HL-60 (cell line): ENCODE data around the gene ABHD10.

Experiments
- DNase-seq, 2 experiments: peaks; one replicate each; pipeline ENCODE4 v3.0.0-alpha.2; 2010 to 2020; ENCODE audit warnings: low read depth in 1 of 2, low spot score in 1 of 2
- H3K27ac ChIP-seq: fragments of 250-450 bp; sonication (Bioruptor Pico); replicated peaks from 2 replicates; pipeline ENCODE4 v1.5.1; 2020; ENCODE audit warnings: mild to moderate bottlenecking, moderate library complexity
- H3K27me3 ChIP-seq: fragments of 250-450 bp; sonication (Bioruptor Pico); 2 replicates; pipeline ENCODE4 v1.5.1; 2021; ENCODE audit warnings: mild to moderate bottlenecking, moderate library complexity; ENCODE audit not compliant: insufficient read depth, poor library complexity, severe bottlenecking
- H3K4me3 ChIP-seq: replicated peaks from 2 replicates; pipeline ENCODE4 v1.5.1; 2011; ENCODE audit warnings: mild to moderate bottlenecking, control low read depth, low read length; ENCODE audit not compliant: insufficient read depth
- GABPA ChIP-seq: IDR thresholded peaks from 2 replicates; pipeline ENCODE4 v1.6.1; 2012; ENCODE audit warnings: low read depth
- POLR2AphosphoS5 ChIP-seq: IDR thresholded peaks from 2 replicates; pipeline ENCODE4 v1.6.1; 2012; ENCODE audit warnings: low read depth
- SPI1 ChIP-seq: IDR thresholded peaks from 2 replicates; pipeline ENCODE4 v1.6.1; 2012; ENCODE audit warnings: low read depth, mild to moderate bottlenecking, borderline replicate concordance
- TF ChIP-seq, protein P1 (sequence below): IDR thresholded peaks from one replicate; pipeline ENCODE4 v1.5.1; 2011; ENCODE audit warnings: low read length, control low read depth, inconsistent platforms; ENCODE audit not compliant: insufficient read depth
- TF ChIP-seq, protein P2 (sequence below): IDR thresholded peaks from 2 replicates; pipeline ENCODE4 v1.6.1; 2012; ENCODE audit warnings: low read depth; ENCODE audit not compliant: insufficient replicate concordance

Gene ABHD10

DNA sequence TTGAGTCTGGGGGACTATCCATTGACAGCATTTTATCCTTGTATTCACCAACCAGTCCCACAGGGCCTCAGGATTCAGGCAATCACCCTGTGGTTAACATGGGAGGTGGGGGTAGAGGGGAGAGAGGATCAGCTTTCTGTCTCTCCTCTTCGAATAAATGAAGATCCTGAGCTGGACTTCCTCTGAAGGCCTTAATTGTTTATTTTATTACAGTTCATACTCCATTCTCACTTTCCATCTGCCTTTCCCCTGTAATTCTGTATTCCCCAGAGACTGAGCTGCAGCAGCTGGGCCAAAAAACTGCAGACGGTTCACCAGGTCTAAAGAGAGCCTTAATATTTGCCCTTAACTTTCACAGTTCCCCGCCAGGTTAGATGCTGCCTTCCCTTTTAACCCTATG, 31.8 kb downstream of the ABHD10 start:
- TF ChIP-seq GABPA: no peak
- Histone ChIP-seq H3K4me3 (no peak overlapping the region), H3K27me3 (peaks cover 3% of the 10 kb centered on the region), H3K27ac (no peak overlapping the region)
- no peak for DNase-seq

DNA sequence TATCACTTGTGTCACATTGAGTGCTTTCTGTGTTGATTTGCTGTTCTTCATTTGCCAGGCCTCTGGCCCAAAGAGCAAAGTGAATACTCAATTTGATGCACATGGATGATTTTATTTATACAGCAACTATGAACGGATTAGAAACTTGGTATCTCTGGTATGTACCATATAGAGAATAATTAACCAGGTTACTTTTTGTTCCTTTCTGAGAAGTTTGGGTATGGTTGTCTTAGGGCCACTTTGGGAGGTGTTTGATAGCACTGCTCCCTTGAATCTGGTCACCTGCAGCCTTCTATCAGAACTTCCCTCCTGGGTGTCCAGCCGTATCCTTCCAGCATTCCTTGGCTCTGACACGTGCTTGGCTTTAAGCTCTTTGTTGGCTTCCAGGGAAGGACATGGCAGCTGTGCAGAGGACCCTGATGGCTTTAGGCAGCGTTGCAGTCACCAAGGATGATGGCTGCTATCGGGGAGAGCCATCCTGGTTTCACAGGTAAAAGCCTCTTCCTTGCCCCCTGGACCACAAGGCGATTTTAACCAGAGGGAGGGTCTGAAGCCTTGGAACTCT, 32.6 kb downstream of the ABHD10 start:
- no peak overlapping the region for H3K27ac ChIP-seq
- TF ChIP-seq GABPA: no peak
- TF ChIP-seq, protein P1, sequence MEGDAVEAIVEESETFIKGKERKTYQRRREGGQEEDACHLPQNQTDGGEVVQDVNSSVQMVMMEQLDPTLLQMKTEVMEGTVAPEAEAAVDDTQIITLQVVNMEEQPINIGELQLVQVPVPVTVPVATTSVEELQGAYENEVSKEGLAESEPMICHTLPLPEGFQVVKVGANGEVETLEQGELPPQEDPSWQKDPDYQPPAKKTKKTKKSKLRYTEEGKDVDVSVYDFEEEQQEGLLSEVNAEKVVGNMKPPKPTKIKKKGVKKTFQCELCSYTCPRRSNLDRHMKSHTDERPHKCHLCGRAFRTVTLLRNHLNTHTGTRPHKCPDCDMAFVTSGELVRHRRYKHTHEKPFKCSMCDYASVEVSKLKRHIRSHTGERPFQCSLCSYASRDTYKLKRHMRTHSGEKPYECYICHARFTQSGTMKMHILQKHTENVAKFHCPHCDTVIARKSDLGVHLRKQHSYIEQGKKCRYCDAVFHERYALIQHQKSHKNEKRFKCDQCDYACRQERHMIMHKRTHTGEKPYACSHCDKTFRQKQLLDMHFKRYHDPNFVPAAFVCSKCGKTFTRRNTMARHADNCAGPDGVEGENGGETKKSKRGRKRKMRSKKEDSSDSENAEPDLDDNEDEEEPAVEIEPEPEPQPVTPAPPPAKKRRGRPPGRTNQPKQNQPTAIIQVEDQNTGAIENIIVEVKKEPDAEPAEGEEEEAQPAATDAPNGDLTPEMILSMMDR: no peak
- no peak for TF ChIP-seq SPI1
- TF ChIP-seq POLR2AphosphoS5: no peak
- TF ChIP-seq, protein P2, sequence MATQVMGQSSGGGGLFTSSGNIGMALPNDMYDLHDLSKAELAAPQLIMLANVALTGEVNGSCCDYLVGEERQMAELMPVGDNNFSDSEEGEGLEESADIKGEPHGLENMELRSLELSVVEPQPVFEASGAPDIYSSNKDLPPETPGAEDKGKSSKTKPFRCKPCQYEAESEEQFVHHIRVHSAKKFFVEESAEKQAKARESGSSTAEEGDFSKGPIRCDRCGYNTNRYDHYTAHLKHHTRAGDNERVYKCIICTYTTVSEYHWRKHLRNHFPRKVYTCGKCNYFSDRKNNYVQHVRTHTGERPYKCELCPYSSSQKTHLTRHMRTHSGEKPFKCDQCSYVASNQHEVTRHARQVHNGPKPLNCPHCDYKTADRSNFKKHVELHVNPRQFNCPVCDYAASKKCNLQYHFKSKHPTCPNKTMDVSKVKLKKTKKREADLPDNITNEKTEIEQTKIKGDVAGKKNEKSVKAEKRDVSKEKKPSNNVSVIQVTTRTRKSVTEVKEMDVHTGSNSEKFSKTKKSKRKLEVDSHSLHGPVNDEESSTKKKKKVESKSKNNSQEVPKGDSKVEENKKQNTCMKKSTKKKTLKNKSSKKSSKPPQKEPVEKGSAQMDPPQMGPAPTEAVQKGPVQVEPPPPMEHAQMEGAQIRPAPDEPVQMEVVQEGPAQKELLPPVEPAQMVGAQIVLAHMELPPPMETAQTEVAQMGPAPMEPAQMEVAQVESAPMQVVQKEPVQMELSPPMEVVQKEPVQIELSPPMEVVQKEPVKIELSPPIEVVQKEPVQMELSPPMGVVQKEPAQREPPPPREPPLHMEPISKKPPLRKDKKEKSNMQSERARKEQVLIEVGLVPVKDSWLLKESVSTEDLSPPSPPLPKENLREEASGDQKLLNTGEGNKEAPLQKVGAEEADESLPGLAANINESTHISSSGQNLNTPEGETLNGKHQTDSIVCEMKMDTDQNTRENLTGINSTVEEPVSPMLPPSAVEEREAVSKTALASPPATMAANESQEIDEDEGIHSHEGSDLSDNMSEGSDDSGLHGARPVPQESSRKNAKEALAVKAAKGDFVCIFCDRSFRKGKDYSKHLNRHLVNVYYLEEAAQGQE: no peak
- no peak for DNase-seq
- peaks cover 3% of the 10 kb centered on the region for H3K27me3 ChIP-seq
- H3K4me3 ChIP-seq: no peak overlapping the region

DNA sequence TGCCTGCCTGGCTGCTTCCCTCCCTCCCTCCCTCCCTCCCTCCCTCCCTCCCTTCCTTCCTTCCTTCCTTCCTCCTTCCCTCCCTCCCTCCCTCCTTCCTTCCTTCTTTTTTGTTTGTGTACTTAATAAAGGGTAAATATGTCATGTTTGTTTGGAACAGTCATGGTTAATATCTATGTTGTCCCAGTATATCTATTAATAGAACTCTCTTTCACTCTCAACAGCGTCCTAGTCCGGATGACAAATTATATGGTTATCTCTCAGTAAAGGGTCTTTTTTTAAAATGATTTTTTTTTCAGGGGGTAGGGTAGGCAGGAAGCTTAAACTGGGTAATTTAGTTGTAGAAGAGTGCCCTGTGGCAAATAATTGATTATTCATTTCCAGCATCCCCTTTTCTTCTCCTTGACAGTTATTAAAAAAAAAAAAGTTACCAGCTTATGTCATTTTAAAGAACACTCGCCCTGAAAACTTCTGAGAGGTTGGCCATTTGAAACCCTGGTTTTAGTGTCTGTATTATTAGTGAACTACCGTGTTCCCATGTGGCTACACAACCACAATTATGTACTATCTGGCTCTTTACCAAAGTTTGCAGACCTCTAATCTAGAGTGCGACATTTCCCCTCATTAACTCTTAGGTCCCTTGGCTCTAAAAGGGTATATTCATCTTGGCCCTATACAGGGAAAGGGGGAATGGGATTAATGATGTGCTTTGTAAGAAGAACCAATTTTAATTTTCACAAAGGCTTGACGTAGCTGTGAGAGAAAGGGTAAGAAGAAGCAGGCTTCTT, 33.6 kb downstream of the ABHD10 start:
- Histone ChIP-seq H3K4me3 (no peak overlapping the region), H3K27ac (no peak overlapping the region), H3K27me3 (no peaks in the 10 kb centered on the region)
- no peak for DNase-seq
- TF ChIP-seq, protein P1: no peak
- TF ChIP-seq SPI1 (no peak), GABPA (no peak), POLR2AphosphoS5 (no peak)
- TF ChIP-seq, protein P2: no peak

DNA sequence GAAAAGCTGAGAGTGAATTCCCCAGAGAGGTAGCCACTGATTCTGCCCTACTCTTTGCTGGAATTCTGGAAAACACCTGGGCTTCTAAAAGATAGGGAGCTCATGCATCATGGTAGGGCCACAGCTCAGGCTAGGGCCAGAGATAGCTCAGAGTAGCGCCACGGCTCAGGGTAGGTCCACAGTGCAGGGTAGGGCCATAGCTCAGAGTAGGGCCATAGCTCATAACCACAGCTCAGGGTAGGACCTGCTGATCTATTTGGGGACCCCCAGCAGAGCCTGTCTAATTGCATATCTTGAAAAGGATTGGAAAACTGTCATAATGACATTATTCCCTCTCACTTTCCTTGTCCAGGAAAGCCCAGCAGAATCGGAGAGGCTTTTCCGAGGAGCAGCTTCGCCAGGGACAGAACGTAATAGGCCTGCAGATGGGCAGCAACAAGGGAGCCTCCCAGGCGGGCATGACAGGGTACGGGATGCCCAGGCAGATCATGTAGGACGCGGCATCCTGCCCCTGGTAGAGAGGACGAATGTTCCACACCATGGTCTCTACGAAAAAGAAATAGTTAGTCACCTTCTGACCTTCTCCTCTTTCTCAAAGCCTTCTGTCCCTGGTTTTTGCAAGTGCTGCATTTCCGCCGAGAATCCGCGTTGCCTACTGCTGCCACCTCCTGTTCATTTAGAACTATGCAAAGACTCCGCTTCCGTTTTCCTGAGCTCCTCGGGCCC, 34.4 kb downstream of the ABHD10 start:
- TF ChIP-seq SPI1: peak; percentile 75; the same call in 1 of the 2 replicates
- TF ChIP-seq GABPA: no peak
- TF ChIP-seq, protein P1: peak; percentile 55
- peak; percentile 31 to 60 for DNase-seq
- H3K4me3 ChIP-seq: no peak overlapping the region
- H3K27me3 ChIP-seq: no peaks in the 10 kb centered on the region
- H3K27ac ChIP-seq: no peak overlapping the region
